Psoas muscle (tissue), 8 donors: ENCODE results near the gene NPDC1. TPM values are rescaled to one million over a fixed set of nuclear protein-coding genes. Genes with fewer than 3 reads are reported as not detected.
A peak's percentile ranks its signal among the peaks of the same experiment; 100 is the strongest.

Experiments used
- ATAC-seq, 4 donors: fragments of 200-7000 bp; cut with Tn5 transposase; one replicate each; pipeline ENCODE4 v1.9.1; 2020; ENCODE audit warnings: moderate library complexity in 3 of 4, mild to moderate bottlenecking in 2 of 4
- DNase-seq, 2 donors: peaks; one replicate each; pipeline ENCODE4 v3.0.0-alpha.2; 2020
- H3K27ac ChIP-seq: fragments of 200-600 bp; one replicate; pipeline ENCODE4 v1.8.0; 2022
- H3K27me3 ChIP-seq, 3 donors: fragments of 200-600 bp in 1 of 3; one replicate each; pipeline versions ENCODE4 v1.6.1 to v1.8.0; 2013 to 2022; ENCODE audit warnings: low read length in 2 of 3, mild to moderate bottlenecking in 2 of 3, moderate library complexity in 1 of 3; ENCODE audit not compliant: insufficient read depth in 3 of 3
- H3K36me3 ChIP-seq, 2 donors: fragments of 200-600 bp in 1 of 2; one replicate each; pipeline versions ENCODE4 v1.6.1 to v1.8.0; 2013 to 2022; ENCODE audit warnings: low read depth in 1 of 2, mild to moderate bottlenecking in 1 of 2, moderate library complexity in 1 of 2; ENCODE audit not compliant: insufficient read depth in 1 of 2
- H3K4me1 ChIP-seq: fragments of 200-600 bp; one replicate; pipeline ENCODE4 v1.8.0; 2022
- H3K4me3 ChIP-seq: fragments of 200-600 bp; one replicate; pipeline ENCODE4 v1.8.0; 2022; ENCODE audit warnings: mild to moderate bottlenecking
- H3K9me3 ChIP-seq: fragments of 200-600 bp; one replicate; pipeline ENCODE4 v1.8.0; 2022
- CTCF ChIP-seq: fragments of 200-600 bp; IDR thresholded peaks from one replicate; pipeline ENCODE4 v1.8.0; 2022; ENCODE audit warnings: antibody characterized with exemption
- WGBS, 3 donors: extraction: QIAGEN DNeasy Blood & Tissue Kit; methylation state at CpG; one replicate each; pipeline versions ENCODE4 v1.1.6 to v1.1.7; 2013; 5-methylcytosine and 5-hydroxymethylcytosine counted together
- intact Hi-C, 2 donors: fragments of 100-400 bp; cut with DNase I; formaldehyde crosslinking; loops; one replicate each; pipeline versions ENCODE4 v1.11.0 to v1.14.2; 2022
- polyA plus RNA-seq, 3 donors: library from polyadenylated mRNA; stranded (reverse); fragments of 200-250 nt; gene quantifications; one replicate each; pipeline ENCODE4 v1.2.3, GENCODE V29; 2013
- total RNA-seq, 4 donors: library from RNA; stranded (reverse); fragmentation: NEBNext Ultra II Directional in 2 of 4; extraction: Animal tissue kit (Norgen Biotek cat#: 25700) in 2 of 4; gene quantifications; one replicate each; pipeline versions ENCODE4 v1.2.1 to v1.2.4, GENCODE V29; 2021 to 2023
- donor health status: healthy with polysubstance abuse.
- donor health status: DM: no; HTN: no; CAD: no; lungs with moderate emphysema.
- donor health status: Bipolar disorder and iron deficiency.
- donor health status: healthy.
- donor health status: DM: yes; HTN: yes; CAD: no.
- donor health status: DM: no; HTN: no; CAD: no.
- donor health status: DM: no; HTN: no; CAD: no.
- donor health status: DM: yes; HTN: yes; CAD: no.

Gene NPDC1
- total and polyA plus RNA-seq, 7 donors, result 14.8 to 32.1 (median 22.4) TPM

DNA sequence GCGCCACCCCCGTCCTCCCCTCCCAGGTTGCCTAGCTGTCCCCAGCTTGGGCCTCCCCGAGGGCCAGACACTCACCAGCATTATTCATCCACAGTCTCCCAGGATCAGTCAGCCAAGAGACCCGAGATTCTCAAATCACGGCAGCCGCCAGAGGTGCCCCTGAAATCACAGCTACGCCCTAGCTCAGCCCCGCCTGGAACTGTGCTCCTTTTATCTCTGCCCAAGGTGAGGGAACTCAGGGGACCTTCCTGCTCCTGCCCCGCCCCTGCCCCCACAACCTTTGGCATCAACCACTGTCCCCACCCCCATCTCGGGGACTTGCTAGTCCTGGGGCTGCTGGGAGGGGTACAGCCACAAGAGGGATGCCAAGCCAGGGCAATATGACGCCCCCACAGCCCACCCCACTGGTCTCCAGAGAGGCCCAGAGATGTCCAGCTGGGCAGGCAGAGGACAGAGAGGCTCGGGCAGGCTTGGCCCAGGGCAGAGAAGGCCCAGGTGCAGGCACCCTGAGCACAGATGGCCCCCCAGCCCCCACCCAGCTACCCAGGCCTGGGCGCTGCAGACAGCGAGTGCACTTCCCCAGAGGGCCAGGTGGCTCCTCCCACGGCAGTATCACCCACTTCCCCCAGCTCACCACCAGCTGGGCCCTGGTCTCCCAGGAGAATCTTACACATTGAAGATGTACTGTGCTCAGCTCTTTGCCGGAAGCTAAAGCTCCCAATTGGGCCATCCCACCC is 13.9 kb downstream of the NPDC1 start, which contains the start of gene FUT7:
FUT7 (minus strand) TSS at position 185 of the 737 bp plus-strand sequence; CDS start at position 88, 97 bp downstream.
- TF ChIP-seq CTCF, result no peak
- Histone ChIP-seq H3K9me3 (no peaks in the 10 kb centered on the region), H3K36me3 (no peaks in the 10 kb centered on the region), H3K4me1 (peaks cover 18% of the 10 kb centered on the region), H3K4me3 (no peak within 1 kb of the TSS), H3K27me3 (peaks cover 0 to 6% (median 0%) of the 10 kb centered on the region in 3 donors), H3K27ac (no peak within 1 kb of the TSS)
- 69 to 81% (median 73%) methylated on average over 16 of the region's 16 CpGs for WGBS, 3 donors
- no peak for DNase-seq
- ATAC-seq, result no peak
- intact Hi-C loops, result no loop called here

- peak in 1 of 2 donors; percentile 58 for DNase-seq
- intact Hi-C loops, result no loop called here
These were observed 15.1 kb downstream of the NPDC1 start for GRCh38 chr9:137030538-137031527.

DNA sequence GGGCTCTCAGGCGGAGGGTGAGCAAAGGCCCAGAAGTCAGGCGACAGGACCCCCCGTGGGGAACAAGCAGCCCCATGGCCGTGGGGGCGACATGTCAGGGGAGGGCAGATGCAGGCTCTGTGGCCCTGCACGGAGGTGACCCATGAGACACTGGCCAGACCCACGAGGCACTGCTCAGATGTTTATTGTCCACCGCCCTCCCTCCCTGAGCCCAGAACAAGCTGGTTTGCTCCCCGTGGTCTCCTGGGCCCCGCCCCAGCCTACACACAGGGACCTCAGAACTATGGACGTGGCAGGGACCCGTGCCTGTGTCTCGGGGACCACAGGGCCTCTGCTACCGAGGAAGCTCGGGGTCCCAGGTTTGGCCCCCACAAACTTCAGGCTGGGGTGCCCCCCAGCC is 16.0 kb downstream of the NPDC1 start:
- intact Hi-C loops, result no loop called here
- H3K27me3 ChIP-seq, result peaks cover 0 to 6% (median 0%) of the 10 kb centered on the region in 3 donors
- TF ChIP-seq CTCF, result no peak
- peaks cover 27% of the 10 kb centered on the region for H3K4me1 ChIP-seq
- no peak overlapping the region for H3K4me3 ChIP-seq
- H3K27ac ChIP-seq, result no peak overlapping the region
- ATAC-seq (no peak), DNase-seq (peak in 1 of 2 donors; percentile 54)
- H3K36me3 ChIP-seq, result no peaks in the 10 kb centered on the region
- WGBS, 3 donors, result 80 to 91% (median 83%) methylated on average over 14 to 15 of the region's 15 CpGs
- H3K9me3 ChIP-seq, result no peaks in the 10 kb centered on the region

More at GRCh38 chr9:137030538-137031527, 15.1 kb downstream of the NPDC1 start:
- H3K4me3 ChIP-seq, result no peak overlapping the region
- 58 to 73% (median 59%) methylated on average over 64 to 65 of the region's 65 CpGs for WGBS, 3 donors
- H3K27me3 ChIP-seq, result peaks cover 0 to 6% (median 0%) of the 10 kb centered on the region in 3 donors
- no peaks in the 10 kb centered on the region for H3K9me3 ChIP-seq
- H3K4me1 ChIP-seq, result peaks cover 27% of the 10 kb centered on the region
- no peak for TF ChIP-seq CTCF
- no peak for ATAC-seq
- H3K36me3 ChIP-seq, result no peaks in the 10 kb centered on the region
- no peak overlapping the region for H3K27ac ChIP-seq

- H3K4me3 ChIP-seq, result peak overlapping the region; percentile 72
- 33 to 37% (median 36%) methylated on average over 18 to 19 of the region's 19 CpGs for WGBS, 3 donors
- peak; percentile 83 for TF ChIP-seq CTCF
- no peak overlapping the region for H3K27ac ChIP-seq
- intact Hi-C loops, result loop anchor here (5.0 to 10.0 kb wide), 2 partner anchors 182 to 184 kb away; partner anchors contain the start of genes PHPT1 (in 2 of the 2) and AJM1 (in 1 of the 2)
- H3K36me3 ChIP-seq, result no peaks in the 10 kb centered on the region
- peak; percentile 74 to 88 (median 80) for ATAC-seq
- no peaks in the 10 kb centered on the region for H3K27me3 ChIP-seq
- DNase-seq, result peak; percentile 85 to 88
- H3K4me1 ChIP-seq, result peaks cover 21% of the 10 kb centered on the region
- H3K9me3 ChIP-seq, result no peaks in the 10 kb centered on the region
These were observed 16.7 kb downstream of the NPDC1 start for GRCh38 chr9:137029058-137029936.
